ENCODE results near the gene KLF4.
A peak's percentile ranks its signal among the peaks of the same experiment; 100 is the strongest.
"Not testable (repeated sequence)": the region's sequence is repeated elsewhere in the genome, so short reads cannot be mapped to it uniquely, and the experiment has no call there.

KLF4 gene

GRCh38 chr9:107504585-107505455 is 15.3 kb upstream of the KLF4 start:
- no peak for TF ChIP-seq ZNF70 (CRISPR knock-in tag; IDR thresholded peaks at IDR 0.05)
- peak; percentile 40; the same call in 2 of the 3 replicates for ATAC-seq

GRCh38 chr9:107502464-107502863 is 12.9 kb upstream of the KLF4 start:
- TF ChIP-seq ESRRG (CRISPR knock-in tag; IDR thresholded peaks at IDR 0.05) = no peak
- TF ChIP-seq ARNTL (CRISPR knock-in tag; IDR thresholded peaks at IDR 0.05; ENCODE audit: borderline replicate concordance, low read depth) = no peak
- no peak for TF ChIP-seq CSDC2 (CRISPR knock-in tag; IDR thresholded peaks at IDR 0.05)
- TF ChIP-seq TOX (CRISPR knock-in tag; IDR thresholded peaks at IDR 0.05; ENCODE audit: borderline replicate concordance) = no peak
- TF ChIP-seq RARB (CRISPR knock-in tag; IDR thresholded peaks at IDR 0.05) = no peak
- TF ChIP-seq PPARA (CRISPR knock-in tag; IDR thresholded peaks at IDR 0.05; ENCODE audit: borderline replicate concordance) = no peak
- no peak for TF ChIP-seq ZFP30 (CRISPR knock-in tag; IDR thresholded peaks at IDR 0.05)
- TF ChIP-seq ZNF565 (CRISPR knock-in tag; conservative IDR thresholded peaks at IDR 0.05; ENCODE audit: low read depth) = no peak
- no peak for TF ChIP-seq PATZ1 (CRISPR knock-in tag; IDR thresholded peaks at IDR 0.05; ENCODE audit: borderline replicate concordance)
- no peak for TF ChIP-seq POU6F1 (CRISPR knock-in tag; IDR thresholded peaks at IDR 0.05; ENCODE audit: borderline replicate concordance, low read depth)
- no peak for TF ChIP-seq BACH2 (CRISPR knock-in tag; IDR thresholded peaks at IDR 0.05; ENCODE audit: borderline replicate concordance)
- TF ChIP-seq ZNF70 (CRISPR knock-in tag; IDR thresholded peaks at IDR 0.05) = no peak
- TF ChIP-seq CREB5 (CRISPR knock-in tag; IDR thresholded peaks at IDR 0.05; ENCODE audit: low read depth) = no peak
- TF ChIP-seq SNAI2 (CRISPR knock-in tag; IDR thresholded peaks at IDR 0.05) = no peak
- ATAC-seq = no peak

- ATAC-seq = not testable (repeated sequence)
These were observed 11.0 kb upstream of the KLF4 start for GRCh38 chr9:107500421-107501200.

- ATAC-seq = no peak
- TF ChIP-seq CSRNP3 (CRISPR knock-in tag; IDR thresholded peaks at IDR 0.05) (no peak), ZNF8 (CRISPR knock-in tag; IDR thresholded peaks at IDR 0.05) (no peak), OSR1 (CRISPR knock-in tag; IDR thresholded peaks at IDR 0.05) (no peak), PPARA (CRISPR knock-in tag; IDR thresholded peaks at IDR 0.05; ENCODE audit: borderline replicate concordance) (no peak), TSHZ2 (CRISPR knock-in tag; IDR thresholded peaks at IDR 0.05) (no peak), TCF4 (CRISPR knock-in tag; IDR thresholded peaks at IDR 0.05; ENCODE audit: borderline replicate concordance) (no peak), ISL1 (CRISPR knock-in tag; IDR thresholded peaks at IDR 0.05) (no peak), ZFP30 (CRISPR knock-in tag; IDR thresholded peaks at IDR 0.05) (no peak), BACH2 (CRISPR knock-in tag; IDR thresholded peaks at IDR 0.05; ENCODE audit: borderline replicate concordance) (no peak), TOX (CRISPR knock-in tag; IDR thresholded peaks at IDR 0.05; ENCODE audit: borderline replicate concordance) (no peak), SNAI2 (CRISPR knock-in tag; IDR thresholded peaks at IDR 0.05) (no peak), CSDC2 (CRISPR knock-in tag; IDR thresholded peaks at IDR 0.05) (no peak), CREB5 (CRISPR knock-in tag; IDR thresholded peaks at IDR 0.05; ENCODE audit: low read depth) (no peak), ARNTL (CRISPR knock-in tag; IDR thresholded peaks at IDR 0.05; ENCODE audit: borderline replicate concordance, low read depth) (no peak), ZNF70 (CRISPR knock-in tag; IDR thresholded peaks at IDR 0.05) (no peak), ESRRG (CRISPR knock-in tag; IDR thresholded peaks at IDR 0.05) (no peak)
These were observed 7.4 kb upstream of the KLF4 start for GRCh38 chr9:107496976-107497375.

Data from SK-N-SH treated with all-trans-retinoic acid at 6 μM for 48 hours (cell line).